GM12891 (cell line): ENCODE results near the gene COL4A1.

Experiments
- PAX5 ChIP-seq: IDR thresholded peaks from 2 replicates; pipeline ENCODE4 v1.6.1; 2011; ENCODE audit warnings: low read length, moderate library complexity, mild to moderate bottlenecking; ENCODE audit not compliant: insufficient read depth, severe bottlenecking
- POLR2A ChIP-seq: IDR thresholded peaks from 2 replicates; pipeline ENCODE4 v1.6.1; 2011; ENCODE audit warnings: low read depth, low read length, control low read depth
- POLR2AphosphoS5 ChIP-seq: IDR thresholded peaks from 2 replicates; pipeline ENCODE4 v1.6.1; 2011; ENCODE audit warnings: low read depth, low read length, control low read depth
- POU2F2 ChIP-seq: IDR thresholded peaks from 2 replicates; pipeline ENCODE4 v1.6.1; 2011; ENCODE audit warnings: low read depth, mild to moderate bottlenecking, control low read depth, low read length, moderate library complexity
- SPI1 ChIP-seq: IDR thresholded peaks from 2 replicates; pipeline ENCODE4 v1.6.1; 2011; ENCODE audit warnings: low read depth, low read length, control low read depth
- TAF1 ChIP-seq: IDR thresholded peaks from 2 replicates; pipeline ENCODE4 v1.6.1; 2011; ENCODE audit warnings: low read depth, low read length, control low read depth

- no peak for TF ChIP-seq TAF1
- TF ChIP-seq POLR2A, result no peak
- no peak for TF ChIP-seq POLR2AphosphoS5
- TF ChIP-seq SPI1, result no peak
- TF ChIP-seq PAX5, result no peak
- TF ChIP-seq POU2F2, result no peak
These were observed 152.5 kb downstream of the COL4A1 start for GRCh38 chr13:110154410-110154933.
